ENCODE results near the gene DCLK2. TPM values are rescaled to one million over a fixed set of nuclear protein-coding genes. Genes with fewer than 3 reads are reported as not detected.

The DCLK2 gene
- total and polyA plus RNA-seq, 2 of the 8 experiments (the other 6 are each of a cell fraction or from before 2014, with no cell fraction given): 0.32 to 0.37 TPM

GRCh38 chr4:150139297-150139865 is 61.1 kb downstream of the DCLK2 start (continued):
- no peak for TF ChIP-seq KDM1A (IDR thresholded peaks at IDR 0.05; ENCODE audit: borderline replicate concordance, low read length)
- TF ChIP-seq USF2 (IDR thresholded peaks at IDR 0.05; ENCODE audit: low read length): no peak
- TF ChIP-seq TBP (IDR thresholded peaks at IDR 0.05; ENCODE audit: low read depth, low read length): no peak
- no peak for TF ChIP-seq SIX5 (IDR thresholded peaks at IDR 0.05; ENCODE audit: low read depth, low read length)
- no peak for TF ChIP-seq CBX5 (IDR thresholded peaks at IDR 0.05; ENCODE audit: low read depth, low read length)
- no peak for TF ChIP-seq BRCA1 (IDR thresholded peaks at IDR 0.05; ENCODE audit: low read depth, low read length)
- TF ChIP-seq HDAC6 (IDR thresholded peaks at IDR 0.05; ENCODE audit: low read depth, low read length): no peak
- TF ChIP-seq SIN3A (conservative IDR thresholded peaks at IDR 0.05 in 1 of 2, IDR thresholded peaks at IDR 0.05 in 1 of 2; ENCODE audit: low read depth in 1 of 2, low read length in 2 of 2): no peak
- no peak for TF ChIP-seq RXRA (IDR thresholded peaks at IDR 0.05; ENCODE audit: insufficient read depth, low read depth, low read length)
- no peak for TF ChIP-seq RNF2 (IDR thresholded peaks at IDR 0.05; ENCODE audit: borderline replicate concordance, low read depth, low read length, missing control alignments, poor library complexity, severe bottlenecking)
